ENCODE results near the gene CCDC78. TPM values are rescaled to one million over a fixed set of nuclear protein-coding genes. Genes with fewer than 3 reads are reported as not detected.

Gene CCDC78
- 10 to 100 TPM; 12.0 to 15.1 TPM for total RNA-seq
- 1 to 10 TPM in 2 of 3 donors, not detected in 1; 1.1 to 1.4 TPM for polyA plus RNA-seq
- total RNA-seq: 2.7 to 8.1 (median 4.8) reads per million in 6 experiments

- Mint-ChIP-seq H3K27ac (peak within 1 kb of the TSS in 7 of 10 donors; percentile 35 to 79 (median 76)), H3K4me3 (peak within 1 kb of the TSS; percentile 66 to 82 (median 76)), H3K9me3 (no peaks in the 10 kb centered on the region), H3K36me3 (no peaks in the 10 kb centered on the region), H3K4me1 (peaks cover 14 to 25% (median 17%) of the 10 kb centered on the region in 4 donors), H3K27me3 (no peaks in the 10 kb centered on the region)
- ATAC-seq (peak; percentile 20 to 39), DNase-seq (peak in 9 of 10 donors; percentile 49 to 80 (median 65))
- POLR2A ChIA-PET: interaction anchor here (1.0 to 23.0 kb wide), 8 partner anchors 8 to 90 kb away, joined by 3 to 411 read pairs (median 6); partner anchors contain the start of genes ANTKMT, CCDC78, CIAO3 and HAGHL
Measured at GRCh38 chr16:726438-727290, at the start of gene CCDC78, which contains the start of gene HAGHL. TSS of gene CCDC78 (minus strand) at chr16:726443. CDS start at chr16:726367, 76 bp downstream. TSS of gene HAGHL (plus strand) at chr16:727106. CDS start at chr16:727510, 404 bp downstream.

DNA sequence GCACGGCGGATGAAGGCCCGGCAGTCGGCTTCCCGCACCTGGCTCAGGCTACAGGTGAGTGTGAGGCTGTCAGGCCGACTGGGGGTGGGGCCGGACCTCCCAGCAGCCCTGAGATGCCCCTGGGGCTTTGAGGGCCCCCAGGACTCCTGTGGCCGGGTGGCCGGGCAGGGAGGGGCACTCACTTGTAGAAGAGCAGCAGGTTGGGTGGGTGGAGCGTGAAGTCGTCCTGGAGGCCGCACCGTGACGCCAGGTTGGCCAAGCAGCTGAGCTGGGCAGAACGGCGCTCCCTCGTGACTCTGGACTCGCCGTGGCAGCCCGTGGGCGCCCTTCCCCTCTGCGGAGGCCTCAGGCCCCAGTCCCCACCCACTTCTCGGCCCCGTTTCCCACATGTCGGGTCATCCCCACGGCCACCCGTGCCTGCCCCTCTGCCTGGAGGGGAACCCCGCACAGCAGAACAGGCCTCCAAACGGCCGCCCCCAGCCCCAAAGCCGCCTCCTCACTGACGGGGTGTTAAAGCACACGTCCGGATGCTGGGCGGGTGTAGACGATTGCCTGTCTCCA is 49.1 kb upstream of the CCDC78 start:
- H3K4me1 Mint-ChIP-seq: no peaks in the 10 kb centered on the region
- H3K27me3 Mint-ChIP-seq: peaks cover 0 to 6% (median 3%) of the 10 kb centered on the region in 5 donors
- H3K4me3 Mint-ChIP-seq: no peak overlapping the region
- no peaks in the 10 kb centered on the region for H3K36me3 Mint-ChIP-seq
- no peak for DNase-seq
- no peak for ATAC-seq
- no peak overlapping the region for H3K27ac Mint-ChIP-seq
- POLR2A ChIA-PET: no interaction called here
- peaks cover 0 to 1% (median 0%) of the 10 kb centered on the region in 9 donors for H3K9me3 Mint-ChIP-seq

DNA sequence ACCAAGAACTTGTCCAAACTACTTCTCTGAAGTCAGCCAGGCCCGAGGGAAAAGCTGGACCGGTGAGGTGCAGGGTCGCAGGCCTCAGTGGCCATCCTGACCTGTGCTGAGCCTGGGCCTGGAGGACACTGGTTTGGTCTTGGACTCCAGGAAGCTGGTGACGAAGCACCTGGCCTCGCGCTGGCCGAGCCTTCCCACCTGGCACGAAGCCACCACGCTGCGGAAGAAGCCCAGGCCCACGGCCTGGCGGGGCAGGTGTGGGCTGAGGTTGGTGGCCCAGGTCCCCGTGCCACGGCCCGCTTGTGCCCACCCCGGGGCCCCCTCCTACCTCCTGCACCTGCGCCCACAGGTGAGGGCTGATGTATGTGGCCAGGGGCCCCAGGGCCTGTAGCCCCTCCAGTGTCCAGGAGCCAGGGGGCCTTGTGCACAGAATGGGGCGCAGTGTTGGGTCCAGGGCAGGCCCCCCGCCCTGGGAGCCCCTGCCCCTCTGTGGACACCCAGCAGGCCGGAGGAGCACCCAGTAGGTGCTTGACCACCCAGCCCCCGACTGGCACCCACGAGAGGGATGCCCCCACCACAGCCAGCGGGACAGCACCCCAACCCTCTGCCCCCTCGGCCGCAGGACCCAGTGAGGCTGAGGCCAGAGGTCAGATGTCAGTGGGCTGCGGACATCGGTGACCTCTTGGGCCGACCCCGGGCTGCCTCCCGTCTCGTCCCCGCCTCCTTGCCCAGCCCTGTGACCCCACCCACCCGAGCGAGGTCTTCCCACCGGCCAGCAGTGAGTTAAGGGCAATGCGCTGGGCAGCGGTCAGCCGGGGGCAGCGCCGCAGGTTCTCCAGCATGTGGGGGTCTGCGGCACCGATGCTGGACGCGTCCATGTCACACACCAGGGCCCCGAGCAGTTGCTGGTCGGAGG is 48.1 kb upstream of the CCDC78 start:
- no peak overlapping the region for H3K4me3 Mint-ChIP-seq
- no peaks in the 10 kb centered on the region for H3K36me3 Mint-ChIP-seq
- no peaks in the 10 kb centered on the region for H3K4me1 Mint-ChIP-seq
- ATAC-seq (no peak), DNase-seq (no peak)
- H3K9me3 Mint-ChIP-seq: peaks cover 0 to 1% (median 0%) of the 10 kb centered on the region in 9 donors
- no peak overlapping the region for H3K27ac Mint-ChIP-seq
- peaks cover 0 to 6% (median 3%) of the 10 kb centered on the region in 5 donors for H3K27me3 Mint-ChIP-seq
- POLR2A ChIA-PET: no interaction called here

- POLR2A ChIA-PET: no interaction called here
- peaks cover 0 to 1% (median 0%) of the 10 kb centered on the region in 9 donors for H3K9me3 Mint-ChIP-seq
- H3K27me3 Mint-ChIP-seq: peaks cover 0 to 5% (median 3%) of the 10 kb centered on the region in 5 donors
- H3K4me3 Mint-ChIP-seq: no peak overlapping the region
- no peak overlapping the region for H3K27ac Mint-ChIP-seq
- ATAC-seq (no peak), DNase-seq (no peak)
- H3K36me3 Mint-ChIP-seq: no peaks in the 10 kb centered on the region
- no peaks in the 10 kb centered on the region for H3K4me1 Mint-ChIP-seq
Measured at GRCh38 chr16:772959-773358, 46.7 kb upstream of the CCDC78 start.

GRCh38 chr16:770411-770810 is 44.2 kb upstream of the CCDC78 start:
- H3K27me3 Mint-ChIP-seq: no peaks in the 10 kb centered on the region
- DNase-seq (no peak), ATAC-seq (no peak)
- no peaks in the 10 kb centered on the region for H3K4me1 Mint-ChIP-seq
- no peak overlapping the region for H3K4me3 Mint-ChIP-seq
- H3K27ac Mint-ChIP-seq: no peak overlapping the region
- no peaks in the 10 kb centered on the region for H3K9me3 Mint-ChIP-seq
- POLR2A ChIA-PET: no interaction called here
- no peaks in the 10 kb centered on the region for H3K36me3 Mint-ChIP-seq

DNA sequence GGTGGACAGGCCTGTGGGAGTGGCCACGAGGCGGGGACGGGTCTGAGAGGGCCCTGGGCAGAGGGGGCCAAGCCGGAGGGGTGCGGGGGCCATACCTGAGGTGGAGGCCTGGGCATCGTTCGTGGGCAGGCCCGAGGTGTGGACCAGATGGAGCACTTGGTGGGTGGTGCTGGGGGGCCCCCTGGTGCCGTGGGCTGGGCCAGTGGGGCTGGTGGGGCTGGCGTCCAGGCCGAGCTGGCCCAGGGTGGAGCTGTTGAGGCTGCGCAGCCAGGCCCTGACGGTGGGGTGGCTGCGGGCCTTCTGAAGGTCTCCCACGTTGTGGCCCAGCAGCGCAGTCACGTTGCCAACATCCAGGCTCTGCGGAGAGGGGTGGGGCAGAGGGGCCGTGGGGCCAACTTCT is 43.7 kb upstream of the CCDC78 start:
- Mint-ChIP-seq H3K36me3 (no peaks in the 10 kb centered on the region), H3K4me1 (no peaks in the 10 kb centered on the region), H3K4me3 (no peak overlapping the region), H3K9me3 (no peaks in the 10 kb centered on the region), H3K27ac (no peak overlapping the region), H3K27me3 (no peaks in the 10 kb centered on the region)
- ATAC-seq (no peak), DNase-seq (no peak)
- POLR2A ChIA-PET: no interaction called here

DNA sequence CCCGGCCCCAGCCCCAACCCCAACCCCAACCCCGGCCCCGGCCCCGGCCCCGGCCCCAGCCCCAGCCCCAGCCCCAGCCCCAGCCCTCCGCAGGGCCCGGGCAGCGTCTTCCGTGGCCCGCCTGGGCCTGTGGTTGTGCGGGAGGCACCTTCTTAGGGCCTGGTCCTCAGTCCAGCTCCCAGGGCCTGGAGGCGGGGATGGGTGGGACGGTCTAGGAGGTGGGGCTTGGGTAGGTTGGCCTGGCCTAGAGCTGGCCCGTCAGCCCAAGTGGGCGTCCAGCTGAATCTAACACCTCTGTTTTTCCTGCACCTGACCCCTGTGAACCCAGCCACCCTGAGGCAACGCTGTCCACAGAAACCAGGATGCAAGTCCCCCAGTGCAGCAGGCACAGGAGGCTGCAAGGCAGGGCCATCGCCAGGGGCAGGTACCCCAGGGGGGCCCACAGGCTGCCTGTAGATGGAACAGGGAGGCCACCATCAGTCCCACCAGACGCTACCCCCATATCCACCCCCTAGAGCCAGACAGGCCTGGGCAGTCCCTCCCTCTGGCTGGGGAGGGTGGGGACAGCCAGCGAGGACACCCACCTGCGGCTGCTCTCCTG is 43.0 kb upstream of the CCDC78 start:
- no peaks in the 10 kb centered on the region for H3K4me1 Mint-ChIP-seq
- no peak overlapping the region for H3K27ac Mint-ChIP-seq
- no peaks in the 10 kb centered on the region for H3K27me3 Mint-ChIP-seq
- H3K9me3 Mint-ChIP-seq: no peaks in the 10 kb centered on the region
- H3K36me3 Mint-ChIP-seq: no peaks in the 10 kb centered on the region
- ATAC-seq (no peak), DNase-seq (no peak)
- POLR2A ChIA-PET: no interaction called here
- no peak overlapping the region for H3K4me3 Mint-ChIP-seq

GRCh38 chr16:768428-768827 is 42.2 kb upstream of the CCDC78 start:
- no peaks in the 10 kb centered on the region for H3K36me3 Mint-ChIP-seq
- no peak for ATAC-seq
- H3K4me3 Mint-ChIP-seq: no peak overlapping the region
- H3K4me1 Mint-ChIP-seq: no peaks in the 10 kb centered on the region
- DNase-seq: no peak
- POLR2A ChIA-PET: no interaction called here
- H3K27ac Mint-ChIP-seq: no peak overlapping the region
- no peaks in the 10 kb centered on the region for H3K9me3 Mint-ChIP-seq
- H3K27me3 Mint-ChIP-seq: no peaks in the 10 kb centered on the region

GRCh38 chr16:767743-768235 is 41.5 kb upstream of the CCDC78 start:
- H3K27me3 Mint-ChIP-seq: no peaks in the 10 kb centered on the region
- no peak overlapping the region for H3K27ac Mint-ChIP-seq
- ATAC-seq (no peak), DNase-seq (no peak)
- H3K4me3 Mint-ChIP-seq: no peak overlapping the region
- no peaks in the 10 kb centered on the region for H3K4me1 Mint-ChIP-seq
- H3K36me3 Mint-ChIP-seq: no peaks in the 10 kb centered on the region
- no peaks in the 10 kb centered on the region for H3K9me3 Mint-ChIP-seq
- POLR2A ChIA-PET: no interaction called here

DNA sequence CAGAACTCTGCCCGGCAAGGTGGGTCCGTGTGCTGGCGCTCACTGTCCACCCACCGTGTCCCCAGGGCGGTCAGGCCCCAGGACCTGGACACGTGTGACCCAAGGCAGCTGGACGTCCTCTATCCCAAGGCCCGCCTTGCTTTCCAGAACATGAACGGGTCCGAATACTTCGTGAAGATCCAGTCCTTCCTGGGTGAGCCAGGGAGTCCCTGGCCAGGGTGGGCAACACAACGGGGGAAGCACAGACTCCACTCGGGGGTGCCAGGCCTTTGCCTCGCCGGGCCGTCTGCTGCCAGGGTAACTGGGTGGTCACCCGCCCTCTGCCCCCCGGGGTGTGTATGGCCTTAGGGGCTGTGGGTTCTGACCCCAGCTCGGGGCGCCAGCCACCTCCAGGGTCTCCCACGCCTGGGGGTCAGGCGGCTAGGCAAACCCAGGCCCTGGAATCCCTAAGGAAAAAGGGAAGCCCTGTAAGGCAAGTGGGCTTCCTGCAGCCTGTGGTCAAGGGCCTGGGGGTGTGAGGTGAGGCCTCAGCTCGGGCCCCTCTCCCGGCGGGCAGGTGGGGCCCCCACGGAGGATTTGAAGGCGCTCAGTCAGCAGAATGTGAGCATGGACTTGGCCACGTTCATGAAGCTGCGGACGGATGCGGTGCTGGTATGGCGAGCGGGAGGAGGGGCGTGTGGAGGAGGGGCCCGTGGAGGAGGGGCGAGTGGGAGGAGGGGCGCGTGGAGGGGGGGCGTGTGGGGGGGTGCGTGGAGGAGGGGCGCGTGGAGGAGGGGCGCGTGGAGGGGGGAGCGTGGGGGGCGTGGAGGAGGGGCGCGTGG is 40.8 kb upstream of the CCDC78 start:
- no peaks in the 10 kb centered on the region for H3K27me3 Mint-ChIP-seq
- H3K27ac Mint-ChIP-seq: peak overlapping the region in 1 of 10 donors; percentile 65
- H3K9me3 Mint-ChIP-seq: no peaks in the 10 kb centered on the region
- no peak for DNase-seq
- H3K36me3 Mint-ChIP-seq: no peaks in the 10 kb centered on the region
- no peak overlapping the region for H3K4me3 Mint-ChIP-seq
- ATAC-seq: no peak
- H3K4me1 Mint-ChIP-seq: no peaks in the 10 kb centered on the region
- POLR2A ChIA-PET: no interaction called here

DNA sequence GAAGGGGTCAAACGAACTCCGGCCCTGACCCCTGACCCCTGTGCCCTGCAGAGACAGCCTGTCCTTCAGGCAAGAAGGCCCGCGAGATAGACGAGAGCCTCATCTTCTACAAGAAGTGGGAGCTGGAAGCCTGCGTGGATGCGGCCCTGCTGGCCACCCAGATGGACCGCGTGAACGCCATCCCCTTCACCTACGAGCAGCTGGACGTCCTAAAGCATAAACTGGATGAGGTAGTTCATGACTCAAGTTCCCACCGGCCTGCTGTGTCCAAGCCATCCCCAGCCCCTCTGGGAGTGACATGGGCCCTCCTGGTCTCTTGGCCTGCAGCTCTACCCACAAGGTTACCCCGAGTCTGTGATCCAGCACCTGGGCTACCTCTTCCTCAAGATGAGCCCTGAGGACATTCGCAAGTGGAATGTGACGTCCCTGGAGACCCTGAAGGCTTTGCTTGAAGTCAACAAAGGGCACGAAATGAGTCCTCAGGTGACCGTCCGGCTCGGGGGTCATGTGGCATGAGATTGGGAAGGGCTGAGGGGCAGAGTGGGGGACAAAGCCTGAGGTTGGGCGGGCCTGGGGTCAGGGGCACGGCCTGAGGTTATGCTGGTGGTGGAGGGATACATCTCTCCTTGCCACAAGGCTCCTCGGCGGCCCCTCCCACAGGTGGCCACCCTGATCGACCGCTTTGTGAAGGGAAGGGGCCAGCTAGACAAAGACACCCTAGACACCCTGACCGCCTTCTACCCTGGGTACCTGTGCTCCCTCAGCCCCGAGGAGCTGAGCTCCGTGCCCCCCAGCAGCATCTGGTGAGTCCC is 40.0 kb upstream of the CCDC78 start:
- ATAC-seq (no peak), DNase-seq (peak in 1 of 10 donors; percentile 57)
- no peaks in the 10 kb centered on the region for H3K4me1 Mint-ChIP-seq
- POLR2A ChIA-PET: no interaction called here
- H3K9me3 Mint-ChIP-seq: no peaks in the 10 kb centered on the region
- H3K4me3 Mint-ChIP-seq: no peak overlapping the region
- H3K27me3 Mint-ChIP-seq: no peaks in the 10 kb centered on the region
- no peaks in the 10 kb centered on the region for H3K36me3 Mint-ChIP-seq
- no peak overlapping the region for H3K27ac Mint-ChIP-seq

All from naive thymus-derived CD8-positive, alpha-beta T cell (primary cell).